NCI-H1417 (cell line): ENCODE results near the gene PTPN7.
"Not testable (repeated sequence)": the region's sequence is repeated elsewhere in the genome, so short reads cannot be mapped to it uniquely, and the experiment has no call there.

Experiments used
- DNase-seq, 3 experiments: peaks; one replicate each; lab custom pipeline; 2025; lab: John Stamatoyannopoulos, UW

Gene PTPN7

GRCh38 chr1:202160377-202160940, at the start of gene PTPN7:
Gene PTPN7 (minus strand): TSS chr1:202160602. CDS start chr1:202159402, 1,200 bp downstream.
- no peak for DNase-seq

- no peak for DNase-seq
Observed at GRCh38 chr1:202208351-202208857, 48.0 kb upstream of the PTPN7 start.

GRCh38 chr1:202207292-202207691, 46.9 kb upstream of the PTPN7 start:
- no peak for DNase-seq

- no peak for DNase-seq
Observed at GRCh38 chr1:202205523-202206190, 45.3 kb upstream of the PTPN7 start.

GRCh38 chr1:202204065-202204464, 43.7 kb upstream of the PTPN7 start:
- DNase-seq = no peak

GRCh38 chr1:202203238-202204039, 43.0 kb upstream of the PTPN7 start:
- DNase-seq = no peak

- DNase-seq = no peak
Observed at GRCh38 chr1:202202500-202203168, 42.2 kb upstream of the PTPN7 start.

GRCh38 chr1:202201971-202202370, 41.6 kb upstream of the PTPN7 start:
- DNase-seq = no peak

- no peak for DNase-seq
Observed at GRCh38 chr1:202201266-202201665, 40.9 kb upstream of the PTPN7 start.

- DNase-seq = no peak
Observed at GRCh38 chr1:202200669-202201068, 40.3 kb upstream of the PTPN7 start.

GRCh38 chr1:202200112-202200548, 39.7 kb upstream of the PTPN7 start:
- DNase-seq = no peak

GRCh38 chr1:202199040-202199889, 38.9 kb upstream of the PTPN7 start:
- no peak for DNase-seq

- no peak for DNase-seq
Observed at GRCh38 chr1:202198366-202198724, 37.9 kb upstream of the PTPN7 start.

- no peak for DNase-seq
Observed at GRCh38 chr1:202197653-202198365, 37.4 kb upstream of the PTPN7 start.

GRCh38 chr1:202194328-202194648, 33.9 kb upstream of the PTPN7 start:
- no peak for DNase-seq

GRCh38 chr1:202193614-202194327, 33.4 kb upstream of the PTPN7 start, which contains the start of gene LGR6:
Gene LGR6 (plus strand): TSS chr1:202193799. CDS start chr1:202193990, 191 bp downstream.
- DNase-seq = peak in 2 of 3 experiments; percentile 41 to 48

- DNase-seq = peak; percentile 49 to 85 (median 72)
Observed at GRCh38 chr1:202192770-202193613, 32.6 kb upstream of the PTPN7 start.

- not testable (repeated sequence) for DNase-seq
Observed at GRCh38 chr1:202191391-202191790, 31.0 kb upstream of the PTPN7 start.
